GM21447 (cell line): ENCODE data around the gene ASF1B.
A peak's percentile ranks its signal among the peaks of the same experiment; 100 is the strongest.
"Not testable (repeated sequence)": the region's sequence is repeated elsewhere in the genome, so short reads cannot be mapped to it uniquely, and the experiment has no call there.

Source experiments
- ATAC-seq: cut with Tn5 transposase; IDR thresholded peaks from one replicate; pipeline ENCODE4 v1.9.1; 2021; ENCODE audit not compliant: unreplicated experiment

Gene ASF1B

DNA sequence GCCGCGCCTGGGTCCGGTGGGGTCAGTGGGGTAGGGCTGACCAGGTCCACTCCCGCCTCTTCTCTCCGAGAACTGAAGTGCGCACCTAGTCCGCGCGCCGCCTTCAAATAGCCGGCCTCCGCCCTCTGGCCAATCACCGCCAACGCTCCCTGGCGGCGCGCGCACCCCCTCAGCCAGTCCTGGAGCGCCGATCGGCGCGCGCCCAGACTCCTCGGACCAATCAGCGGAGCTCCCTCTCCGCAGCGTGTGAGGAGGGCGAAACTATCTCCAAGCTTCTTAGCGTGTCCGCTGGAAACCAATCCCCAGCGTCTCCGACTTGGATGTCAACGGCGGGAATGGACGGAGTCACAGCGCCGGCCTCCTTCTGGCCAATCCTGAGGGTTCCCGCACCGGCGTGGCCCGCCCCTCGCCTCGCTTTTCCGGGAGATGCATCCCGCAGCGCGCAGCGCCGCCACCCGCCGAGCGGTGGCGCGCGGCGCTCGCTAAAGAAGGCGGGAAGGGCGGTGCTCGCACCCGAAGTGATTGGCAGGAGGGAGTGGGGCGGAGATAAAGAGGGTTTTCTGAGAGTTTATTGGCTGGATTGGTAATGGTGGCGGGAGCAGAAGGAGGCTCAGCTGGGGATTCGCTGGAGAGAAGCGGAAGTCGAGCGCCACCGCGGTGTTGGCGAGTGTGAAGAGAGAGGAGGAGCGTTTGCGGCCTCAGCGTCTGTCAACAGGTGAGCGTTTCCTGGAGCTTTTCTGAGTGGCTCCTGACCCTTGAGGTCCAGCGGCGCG, at the start of gene ASF1B:
Gene ASF1B (minus strand): TSS at position 81 of the 773 bp plus-strand sequence. CDS start 133 bp downstream, outside the sequence.
- peak; percentile 72 for ATAC-seq

DNA sequence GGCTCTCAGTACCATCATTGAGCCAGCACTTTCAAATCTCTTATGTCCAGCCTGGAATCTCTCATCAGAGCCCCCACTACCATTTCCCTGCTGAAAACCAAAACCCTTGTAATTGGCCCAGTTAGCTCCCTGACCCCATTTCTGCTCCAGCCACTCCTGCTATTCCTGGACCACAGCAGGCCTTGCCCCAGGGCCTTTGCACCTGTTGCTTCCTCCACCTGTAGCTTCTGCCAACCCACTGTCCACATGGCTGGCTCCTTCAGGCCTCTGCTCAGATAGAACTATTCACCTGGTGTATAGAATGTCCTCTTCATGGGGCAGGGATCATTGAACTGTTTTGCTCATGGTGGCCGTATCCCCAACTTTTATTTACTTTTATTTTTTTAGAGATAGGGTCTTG, 49.3 kb upstream of the ASF1B start:
- ATAC-seq: not testable (repeated sequence)

DNA sequence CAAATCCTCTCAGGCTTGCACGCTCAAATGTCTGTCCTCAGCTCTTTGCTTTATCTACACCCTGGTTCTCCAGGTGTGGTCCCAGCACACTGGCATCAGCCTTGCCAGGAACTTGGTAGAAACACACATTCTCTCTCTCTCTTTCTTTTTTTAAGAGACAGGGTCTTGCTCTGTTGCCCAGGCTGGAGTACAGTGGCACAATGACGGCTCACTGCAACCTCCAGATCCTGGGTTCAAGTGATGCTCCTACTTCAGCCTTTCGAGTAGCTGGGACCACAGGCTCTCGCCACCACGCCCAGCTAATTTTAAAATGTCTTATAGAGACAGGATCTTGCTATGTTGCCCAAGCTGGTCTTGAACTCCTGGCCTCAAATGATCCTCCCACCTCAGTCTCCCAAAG, 48.8 kb upstream of the ASF1B start:
- no peak for ATAC-seq

DNA sequence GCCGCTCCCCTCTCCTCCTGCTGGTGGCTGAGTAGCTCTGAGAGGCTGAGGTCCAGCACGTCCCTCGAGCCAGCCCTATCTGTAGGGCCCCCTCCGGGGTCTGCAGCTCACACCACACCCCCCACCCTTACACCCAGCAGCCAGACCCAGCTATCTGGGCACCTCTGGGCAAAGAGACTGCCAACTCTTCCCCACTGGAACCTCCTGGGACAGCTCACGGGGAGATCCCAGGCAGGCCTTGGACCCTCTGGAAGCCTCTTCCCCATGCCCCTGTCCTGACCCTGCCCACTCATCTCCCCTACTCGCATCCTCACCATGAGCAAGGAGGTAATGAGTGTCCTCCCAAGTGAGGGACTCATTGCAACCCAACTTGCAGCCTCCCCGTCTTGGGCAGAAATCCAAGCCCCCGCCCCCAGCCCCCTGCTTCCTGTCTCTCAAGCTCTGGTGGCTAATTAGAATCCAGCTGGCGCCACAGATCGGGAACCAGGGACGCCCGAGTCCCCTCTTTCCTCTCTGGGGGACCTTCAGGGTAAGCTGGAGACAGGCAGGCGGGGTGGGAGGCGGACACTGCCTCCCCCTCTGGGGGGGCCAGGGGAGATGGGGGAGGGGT, 47.5 kb upstream of the ASF1B start:
- ATAC-seq: no peak

DNA sequence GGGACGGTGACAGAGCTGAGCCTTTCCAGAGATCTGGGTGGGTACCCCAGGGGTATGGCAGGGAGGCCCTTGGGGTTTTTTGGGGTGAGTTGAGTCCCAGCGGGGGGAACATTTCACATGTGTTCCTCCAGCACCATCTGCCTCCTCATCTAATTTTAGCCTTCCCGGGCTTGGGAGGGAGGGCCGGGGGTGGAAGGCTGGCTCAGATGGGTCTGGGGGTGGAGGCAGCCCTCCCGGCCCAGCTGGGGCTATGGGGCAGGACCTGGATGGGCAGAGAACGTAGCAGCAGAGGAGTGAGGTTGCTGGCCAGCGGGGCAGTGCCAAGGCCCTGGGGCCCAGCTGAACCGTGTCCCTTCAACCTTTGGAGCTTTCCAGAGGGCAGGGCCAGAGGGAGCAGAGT, 46.1 kb upstream of the ASF1B start:
- no peak for ATAC-seq

DNA sequence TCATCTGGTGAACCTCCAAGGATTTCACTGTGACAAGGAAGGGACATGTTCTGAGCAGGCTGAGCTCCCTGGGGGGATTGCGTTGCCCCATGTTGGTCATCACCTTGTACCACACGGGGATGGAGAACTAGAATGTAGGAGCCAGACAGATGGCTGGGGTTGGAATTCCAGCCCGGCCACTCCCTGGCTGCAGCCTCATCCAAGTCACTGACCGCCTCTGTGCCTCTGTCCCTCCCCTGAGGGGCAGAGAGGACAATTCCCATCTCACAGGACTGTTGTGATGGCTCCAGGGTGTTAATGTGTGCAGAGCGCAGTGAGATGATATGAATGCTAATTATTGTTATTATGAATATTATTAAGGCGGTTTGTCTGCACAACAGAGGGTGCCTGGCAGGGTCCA, 45.5 kb upstream of the ASF1B start:
- no peak for ATAC-seq

DNA sequence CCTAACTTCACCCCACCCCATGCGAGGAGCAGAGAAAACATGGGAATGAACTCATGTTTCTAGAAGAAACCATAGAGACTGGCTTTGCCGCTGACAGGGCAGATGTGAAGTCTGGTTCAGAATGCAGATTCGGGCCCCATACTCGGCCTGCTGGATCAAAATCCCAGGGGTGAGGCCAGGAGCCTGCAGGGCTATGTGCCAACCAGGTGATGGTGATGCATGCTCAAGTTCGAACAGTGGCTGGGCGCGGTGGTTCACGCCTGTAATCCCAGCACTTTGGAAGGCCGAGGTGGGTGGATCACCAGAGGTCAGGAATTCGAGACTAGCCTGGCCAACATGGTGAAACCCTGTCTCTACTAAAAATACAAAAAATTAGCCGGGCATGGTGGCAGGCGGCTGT, 44.8 kb upstream of the ASF1B start:
- ATAC-seq: not testable (repeated sequence)

DNA sequence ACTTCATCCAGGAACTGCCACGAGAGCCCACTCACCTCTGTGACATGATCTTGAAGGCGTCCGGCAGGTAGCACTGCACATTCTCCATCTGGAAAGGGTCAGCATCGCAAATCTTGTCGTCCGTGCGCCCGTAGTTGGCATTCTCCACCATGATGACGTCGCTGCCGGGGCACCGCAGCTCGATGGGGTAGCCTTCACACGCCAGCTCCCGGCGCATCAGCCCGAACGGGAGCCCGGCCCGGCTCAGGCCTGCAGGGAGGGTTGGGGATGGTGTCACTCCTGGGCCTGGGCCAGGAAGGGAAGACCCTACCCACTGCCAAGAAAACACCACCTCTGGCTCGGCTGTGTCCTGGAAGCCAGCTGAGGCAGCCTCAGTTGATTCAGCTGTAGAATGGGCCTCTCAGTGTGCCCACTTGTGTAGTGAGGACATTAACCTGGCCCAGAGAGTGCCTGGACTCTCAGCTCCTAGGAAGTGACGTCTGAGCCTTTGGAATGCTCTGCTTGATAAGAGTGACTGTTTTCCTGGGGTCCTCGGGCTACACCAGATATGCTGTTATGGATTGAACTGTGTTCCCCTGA, 41.2 kb upstream of the ASF1B start:
- ATAC-seq: no peak

DNA sequence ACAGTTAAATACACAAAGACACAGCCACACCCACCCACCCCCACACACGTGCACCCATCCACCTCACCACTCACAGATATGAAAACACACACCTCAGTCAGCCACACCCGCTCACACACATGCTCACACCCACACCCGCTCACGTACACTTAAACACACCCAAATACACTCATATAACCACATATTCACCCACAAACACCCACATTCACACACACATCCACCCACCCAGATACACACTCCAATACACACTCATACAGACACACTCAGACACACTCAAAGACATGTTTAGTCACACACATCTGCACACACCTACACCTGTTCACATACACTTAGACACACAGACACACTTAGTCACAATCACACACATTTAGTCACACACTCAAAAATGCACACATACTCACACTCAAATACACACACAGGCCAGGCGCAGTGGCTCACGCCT, 39.0 kb upstream of the ASF1B start:
- ATAC-seq: no peak

DNA sequence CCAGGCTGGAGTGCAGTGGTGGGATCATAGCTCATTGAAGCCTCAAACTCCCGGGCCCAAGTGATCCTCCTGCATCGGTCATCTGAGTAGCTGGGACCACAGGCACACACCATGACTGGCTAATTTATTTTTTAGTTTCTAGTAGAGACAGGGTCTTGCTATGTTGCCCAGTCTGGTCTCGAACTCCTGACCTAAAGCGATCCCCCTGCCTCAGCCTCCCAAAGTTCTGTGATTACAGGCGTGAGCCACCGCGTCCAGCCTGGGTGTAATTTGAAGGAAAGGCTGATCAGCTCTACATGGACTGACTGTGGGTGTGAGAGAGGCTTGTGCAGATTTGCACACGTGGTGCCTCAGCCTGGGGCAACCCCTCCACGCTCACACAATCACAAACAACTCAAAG, 38.5 kb upstream of the ASF1B start:
- ATAC-seq: no peak

DNA sequence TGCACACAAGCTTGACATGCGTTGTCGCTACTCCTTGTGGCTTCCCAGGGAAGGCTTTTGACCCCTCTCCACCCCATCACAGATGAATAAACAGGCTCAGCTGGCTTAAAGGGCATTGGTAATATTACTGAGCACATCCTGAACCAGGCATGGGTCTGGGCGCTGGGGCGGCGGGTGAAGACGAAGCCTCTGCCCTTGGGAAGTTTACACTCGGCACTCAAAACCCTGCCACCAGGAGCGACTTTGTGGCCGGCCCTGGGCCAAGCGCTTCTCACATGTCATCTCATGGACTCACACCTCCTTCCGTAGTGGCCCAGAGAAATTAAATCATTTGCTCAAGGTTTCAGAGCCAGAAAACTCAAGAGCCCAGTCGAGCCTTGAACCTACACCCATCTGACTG, 32.6 kb upstream of the ASF1B start:
- ATAC-seq: no peak

DNA sequence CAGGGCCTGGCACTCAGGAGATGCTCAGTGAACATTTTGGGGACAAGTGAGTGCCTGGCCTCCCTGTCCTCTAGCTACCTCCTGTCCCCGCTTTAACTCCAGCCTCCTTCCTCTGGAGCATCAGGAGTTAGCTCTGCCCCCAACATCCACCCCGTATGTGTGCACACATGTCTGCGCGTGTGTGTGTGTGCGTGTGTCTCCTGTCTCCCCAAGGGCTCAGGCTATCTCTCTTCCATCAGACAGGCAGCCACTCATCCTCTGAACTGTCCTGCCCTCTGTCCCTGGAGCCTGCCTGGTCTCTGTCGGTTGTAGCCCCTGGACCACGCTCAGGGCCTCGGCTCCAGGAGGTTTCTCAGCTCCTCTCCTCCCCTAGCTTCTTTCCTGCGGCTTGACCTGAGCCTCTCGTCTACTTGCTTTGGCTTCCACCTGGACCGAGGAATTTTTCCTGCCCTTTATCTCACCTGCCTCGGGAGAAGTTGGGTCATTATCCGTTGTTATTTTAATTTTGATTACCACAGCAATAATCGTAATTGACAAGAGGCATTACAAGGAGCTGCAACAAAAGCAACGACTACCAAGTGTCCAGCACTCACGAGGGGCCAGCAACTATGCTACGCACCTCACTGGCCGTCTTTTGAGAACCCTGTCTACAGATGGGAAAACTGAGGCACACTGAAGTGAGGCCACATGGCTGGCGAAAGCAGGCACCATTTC, 32.0 kb upstream of the ASF1B start:
- ATAC-seq: no peak

DNA sequence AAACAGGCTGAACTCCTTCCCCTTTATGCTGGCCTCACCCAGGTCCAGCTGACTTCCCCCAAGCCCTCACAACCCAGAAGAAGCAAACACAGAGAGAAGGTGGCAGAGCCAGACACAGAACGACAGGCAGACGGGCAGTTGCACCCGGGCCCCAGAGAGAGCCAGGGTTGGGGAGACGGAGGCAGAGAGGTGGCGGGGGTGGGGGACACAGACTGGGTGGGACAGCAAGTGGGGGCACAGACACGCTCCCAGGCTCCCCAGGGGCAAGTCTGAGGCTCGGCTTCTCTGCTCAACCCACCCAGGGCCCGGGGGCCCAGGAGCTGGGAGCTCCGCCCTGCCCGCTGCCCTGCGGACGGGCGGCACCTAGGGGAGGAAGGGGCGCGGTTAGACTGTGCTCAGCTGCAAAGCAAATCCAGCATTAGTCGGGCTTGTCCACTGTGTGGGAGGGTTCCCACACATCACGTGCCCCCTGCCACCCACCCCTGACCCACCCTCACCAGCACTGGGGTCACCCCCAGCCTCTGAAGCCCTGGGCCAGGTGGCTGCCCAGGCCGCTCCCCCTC, 31.3 kb upstream of the ASF1B start:
- no peak for ATAC-seq

DNA sequence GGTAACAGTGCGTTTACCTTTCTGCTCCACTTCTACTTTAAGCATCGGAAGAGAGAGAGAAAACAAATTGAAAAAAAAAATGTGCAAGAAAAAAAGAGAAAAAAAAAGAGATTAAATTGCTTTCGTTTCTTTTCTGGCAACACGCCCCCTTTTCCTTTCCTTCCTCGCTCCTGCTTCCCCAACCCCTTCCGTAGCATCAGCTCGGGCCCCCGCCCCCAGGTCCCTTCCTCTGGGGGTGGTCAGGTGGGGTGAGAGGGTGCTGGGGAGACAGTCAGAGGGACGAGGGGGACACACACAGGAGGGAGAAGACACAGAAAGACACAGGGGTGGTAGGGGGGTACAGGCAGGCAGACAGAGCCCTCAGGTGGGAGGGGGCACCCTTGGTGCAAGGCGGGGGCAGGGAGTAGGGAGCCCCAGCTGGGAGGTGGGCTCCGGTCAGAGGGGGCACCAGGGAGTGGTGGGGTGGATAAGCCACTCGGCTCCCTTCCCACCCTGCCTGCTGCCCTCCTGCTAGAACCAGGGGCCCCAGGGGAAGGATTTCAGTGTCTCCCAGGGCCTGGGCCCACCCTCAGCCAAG, 30.7 kb upstream of the ASF1B start:
- ATAC-seq: no peak

DNA sequence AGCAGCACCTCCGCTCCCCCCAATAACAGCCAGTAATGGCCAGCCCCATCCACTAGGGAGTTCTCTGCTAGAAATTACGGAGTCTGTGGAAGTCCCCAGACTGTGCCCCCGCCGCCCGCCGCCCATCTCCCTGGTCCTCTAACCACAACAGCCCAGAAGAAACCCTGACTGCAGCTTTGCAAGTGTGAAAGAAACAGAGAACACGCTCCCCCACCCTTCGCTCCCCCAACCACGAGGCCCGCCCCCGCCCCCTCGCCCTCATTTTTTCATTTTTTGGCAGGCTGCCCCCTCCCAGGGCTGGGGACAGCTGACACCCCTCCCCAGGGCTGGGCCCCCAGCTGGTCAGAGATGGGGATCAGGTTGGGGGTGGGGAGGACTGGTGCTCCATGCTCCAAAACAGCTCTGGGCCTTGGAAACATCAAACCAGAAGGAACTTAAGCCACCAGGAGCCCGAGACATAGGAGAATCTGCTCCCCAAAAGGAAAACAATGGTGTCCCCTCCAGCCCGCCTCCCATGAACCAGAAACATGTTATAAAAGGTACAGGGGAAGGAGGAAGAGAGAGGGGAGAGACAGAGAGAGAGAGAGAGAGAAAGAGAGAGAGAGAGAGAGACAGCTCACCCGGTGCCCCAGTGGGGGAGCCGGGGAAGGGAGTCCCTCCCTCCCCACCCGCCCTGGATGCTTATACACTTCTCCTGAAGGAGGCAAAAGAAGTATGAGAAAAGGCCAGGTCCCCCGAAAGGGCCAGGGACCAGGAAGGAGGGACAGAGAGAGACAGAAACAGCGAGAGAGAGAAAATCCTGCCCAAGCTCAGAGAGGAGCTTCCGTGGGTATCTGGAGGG, 29.8 kb upstream of the ASF1B start:
- no peak for ATAC-seq

DNA sequence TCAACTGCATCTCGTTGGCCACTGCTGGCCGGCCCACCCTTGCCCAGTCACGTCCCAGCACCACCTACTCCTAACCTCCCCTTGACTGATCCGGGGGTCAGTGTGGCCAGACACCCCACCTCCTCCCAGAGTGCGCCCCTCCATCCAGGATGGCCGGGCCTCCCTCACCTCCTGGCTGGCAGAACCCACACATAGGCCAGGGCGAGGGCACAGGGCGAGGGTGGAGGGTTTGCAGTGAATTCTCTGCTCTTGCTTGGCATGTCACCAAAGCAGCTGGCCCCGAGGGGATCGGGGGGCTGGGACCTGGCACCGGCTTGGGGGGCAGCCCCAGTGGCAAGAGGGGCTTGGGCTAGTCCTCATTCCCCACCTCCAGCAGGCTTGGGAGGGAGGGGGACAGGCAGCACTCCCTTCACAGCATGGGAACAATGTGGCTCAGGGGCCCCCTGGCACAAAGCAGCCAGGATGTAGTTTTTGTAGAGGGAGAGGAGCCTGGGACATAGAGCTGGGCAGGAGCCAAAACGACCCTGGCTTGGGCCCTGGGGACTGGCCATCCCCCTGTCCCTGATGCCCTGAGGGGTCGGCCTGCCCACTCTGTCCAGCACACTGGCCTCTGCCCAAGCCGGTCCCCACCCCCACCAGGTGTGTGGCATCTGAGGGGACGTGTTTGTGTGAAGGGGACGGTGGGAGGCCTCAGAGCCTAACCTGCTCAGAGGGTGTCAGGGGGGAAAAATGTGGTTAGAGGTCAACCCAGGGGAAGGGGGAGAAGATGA, 28.5 kb upstream of the ASF1B start:
- ATAC-seq: no peak

DNA sequence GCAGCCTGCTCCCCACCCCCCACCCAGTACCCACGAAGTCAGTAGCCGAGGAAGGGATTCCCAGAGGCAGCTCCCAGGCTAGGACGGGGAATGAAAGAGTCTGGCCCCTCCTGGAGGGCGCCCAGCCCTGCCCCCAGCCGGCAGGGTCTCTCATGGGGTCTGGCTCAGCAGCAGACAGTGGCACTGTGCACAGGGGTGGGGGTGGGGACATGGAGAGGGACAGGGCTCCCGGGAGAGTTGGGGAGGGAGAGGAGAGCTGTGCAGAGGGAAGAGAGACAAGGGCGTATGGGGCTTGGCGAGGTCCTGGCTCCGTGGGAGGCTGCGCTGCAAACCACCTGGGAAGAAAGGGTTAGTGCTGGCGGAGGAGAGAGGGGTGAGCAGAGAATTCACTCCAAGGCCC, 27.7 kb upstream of the ASF1B start:
- no peak for ATAC-seq

DNA sequence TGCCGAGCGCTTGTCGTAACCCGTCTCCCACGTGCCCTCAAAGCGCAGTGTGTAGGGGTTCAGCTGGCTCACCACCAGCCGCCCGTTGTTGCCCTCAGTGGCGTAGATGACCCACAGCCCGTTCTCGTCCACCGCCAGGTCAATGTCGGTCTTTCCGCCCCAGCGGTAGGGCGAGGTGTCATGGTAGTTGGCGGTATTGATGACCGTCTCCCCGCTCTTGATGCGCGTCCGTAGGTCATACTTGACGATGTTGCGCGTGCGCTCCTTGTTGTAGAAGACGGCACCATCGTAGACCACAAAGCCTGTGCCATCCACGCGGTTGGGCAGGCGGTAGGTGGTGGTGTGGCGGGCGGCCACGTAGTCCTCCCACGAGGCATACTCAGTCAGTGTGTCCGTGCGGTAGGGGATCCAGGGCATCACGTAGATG, 26.5 kb upstream of the ASF1B start:
- ATAC-seq: no peak

DNA sequence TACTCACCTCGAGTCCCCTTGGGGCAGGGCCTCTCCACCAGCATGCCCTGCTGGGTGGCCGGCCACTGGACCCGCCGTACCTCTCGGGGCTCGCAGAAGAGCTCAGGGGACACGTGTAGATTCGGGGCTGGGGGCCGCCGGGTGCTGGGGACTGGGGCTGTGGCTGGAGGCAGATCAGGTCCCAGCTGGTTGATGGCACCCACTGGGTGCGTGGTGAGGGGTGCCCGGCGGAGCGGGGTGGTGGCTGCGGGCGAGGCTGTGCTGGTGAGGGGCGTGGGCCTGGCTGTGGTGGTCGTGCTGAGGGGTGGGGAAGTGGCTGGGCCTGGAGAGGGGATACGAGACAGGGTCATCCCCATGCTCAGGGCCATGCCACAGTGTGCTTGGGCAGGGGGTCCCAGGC, 24.9 kb upstream of the ASF1B start:
- ATAC-seq: no peak
